HG03575 (cell line): Measurements from ENCODE around the gene MLH1.

ENCODE experiments used
- ATAC-seq: cut with Tn5 transposase; IDR thresholded peaks from one replicate; pipeline ENCODE4 v1.9.1; 2021; ENCODE audit not compliant: unreplicated experiment, insufficient number of reproducible peaks, low FRiP score; ENCODE audit errors: extremely low read depth

MLH1 gene

GRCh38 chr3:37068031-37068430, 74.7 kb downstream of the MLH1 start:
- ATAC-seq: no peak

GRCh38 chr3:37071921-37072320, 78.6 kb downstream of the MLH1 start:
- ATAC-seq: no peak

- no peak for ATAC-seq
Observed at GRCh38 chr3:37072892-37073291, 79.6 kb downstream of the MLH1 start.

- ATAC-seq: no peak
Observed at GRCh38 chr3:37074178-37074577, 80.9 kb downstream of the MLH1 start.

- ATAC-seq: no peak
Observed at GRCh38 chr3:37075955-37076354, 82.6 kb downstream of the MLH1 start.

GRCh38 chr3:37082317-37082716, 89.0 kb downstream of the MLH1 start:
- ATAC-seq: no peak

GRCh38 chr3:37086918-37087317, 93.6 kb downstream of the MLH1 start:
- no peak for ATAC-seq

- no peak for ATAC-seq
Observed at GRCh38 chr3:37087870-37088269, 94.6 kb downstream of the MLH1 start.

GRCh38 chr3:37092484-37092883, 99.2 kb downstream of the MLH1 start:
- ATAC-seq: no peak

GRCh38 chr3:37093481-37093880, 100.2 kb downstream of the MLH1 start:
- no peak for ATAC-seq

GRCh38 chr3:37094636-37095035, 101.3 kb downstream of the MLH1 start:
- no peak for ATAC-seq

GRCh38 chr3:37096288-37096687, 103.0 kb downstream of the MLH1 start:
- ATAC-seq: no peak

GRCh38 chr3:37096975-37097374, 103.7 kb downstream of the MLH1 start:
- ATAC-seq: no peak

- ATAC-seq: no peak
Observed at GRCh38 chr3:37097776-37098175, 104.5 kb downstream of the MLH1 start.

GRCh38 chr3:37098884-37099283, 105.6 kb downstream of the MLH1 start:
- ATAC-seq: no peak

- ATAC-seq: no peak
Observed at GRCh38 chr3:37099469-37099868, 106.2 kb downstream of the MLH1 start.

- ATAC-seq: no peak
Observed at GRCh38 chr3:37100411-37100810, 107.1 kb downstream of the MLH1 start.
